Fibroblast of mammary gland (primary cell): ENCODE data around the gene GLIPR2.
A peak's percentile ranks its signal among the peaks of the same experiment; 100 is the strongest.

ENCODE experiments used
- DNase-seq: peaks from one replicate; pipeline ENCODE4 v3.0.0-alpha.2; 2010; ENCODE audit warnings: low read depth
- H3K4me3 ChIP-seq: 2 replicates; pipeline ENCODE4 v1.5.1; 2011; ENCODE audit warnings: low read depth, mild to moderate bottlenecking, low read length, moderate library complexity; ENCODE audit not compliant: control insufficient read depth
- CTCF ChIP-seq: conservative IDR thresholded peaks from 2 replicates; pipeline ENCODE4 v1.5.1; 2011; ENCODE audit warnings: low read depth, low read length, inconsistent platforms; ENCODE audit not compliant: control insufficient read depth, insufficient read depth

GLIPR2 gene

GRCh38 chr9:36192196-36192595 is 55.7 kb downstream of the GLIPR2 start:
- no peak for TF ChIP-seq CTCF
- peak; percentile 38 for DNase-seq
- H3K4me3 ChIP-seq: peak overlapping the region; percentile 81

GRCh38 chr9:36193023-36193422 is 56.5 kb downstream of the GLIPR2 start:
- TF ChIP-seq CTCF: no peak
- no peak for DNase-seq
- peak overlapping the region; percentile 81 for H3K4me3 ChIP-seq

DNA sequence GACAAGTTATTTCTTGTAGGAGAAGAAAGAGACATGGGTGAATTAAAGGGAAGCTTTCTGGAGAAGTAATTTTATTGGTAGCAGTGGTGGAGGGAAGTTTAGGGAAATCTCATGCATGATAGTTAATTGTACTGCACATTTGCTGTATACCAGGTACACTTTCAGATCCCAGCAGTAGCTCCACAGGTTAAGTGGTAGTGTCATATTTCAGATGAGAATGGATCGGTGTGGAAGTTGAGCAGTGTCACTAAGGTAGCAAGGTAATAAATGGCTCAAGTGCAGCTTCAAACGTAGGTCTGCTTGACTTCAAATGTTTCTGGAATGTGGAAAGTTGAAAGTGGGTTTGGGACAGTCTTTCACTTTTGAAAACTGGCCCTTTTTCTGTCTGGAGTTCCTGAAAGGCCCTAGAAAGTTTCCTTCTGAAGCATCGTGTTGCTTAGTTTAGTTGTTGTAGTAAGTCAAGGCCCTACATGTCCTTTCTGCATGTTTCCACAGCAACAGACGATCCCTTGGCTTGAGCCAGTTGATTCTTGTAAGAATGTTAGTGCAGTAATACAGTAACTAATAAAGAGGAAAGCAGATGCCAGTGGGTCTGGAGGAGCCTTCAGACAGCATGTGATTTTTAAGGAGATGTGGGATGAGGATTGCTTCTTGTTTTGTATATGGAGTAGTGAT is 57.9 kb downstream of the GLIPR2 start:
- no peak for TF ChIP-seq CTCF
- DNase-seq: no peak
- no peak overlapping the region for H3K4me3 ChIP-seq

- no peak for DNase-seq
- no peak overlapping the region for H3K4me3 ChIP-seq
- TF ChIP-seq CTCF: peak; percentile 23
Observed at GRCh38 chr9:36204906-36205547, 68.5 kb downstream of the GLIPR2 start.

GRCh38 chr9:36207016-36207415 is 70.5 kb downstream of the GLIPR2 start:
- peak; percentile 55 for DNase-seq
- TF ChIP-seq CTCF: no peak
- H3K4me3 ChIP-seq: no peak overlapping the region

GRCh38 chr9:36207546-36208012 is 71.0 kb downstream of the GLIPR2 start:
- H3K4me3 ChIP-seq: no peak overlapping the region
- peak; percentile 58 for DNase-seq
- no peak for TF ChIP-seq CTCF
